H9 (cell line): ENCODE data around the gene NR1H4. TPM values are rescaled to one million over a fixed set of nuclear protein-coding genes. Genes with fewer than 3 reads are reported as not detected.

Experiments used
- DNase-seq: peaks from one replicate; pipeline ENCODE4 v3.0.0-alpha.2; 2017
- H2AFZ ChIP-seq: one replicate; pipeline ENCODE4 v1.6.1; 2013; ENCODE audit warnings: mild to moderate bottlenecking, low read length, control low read depth, moderate library complexity
- H2AK5ac ChIP-seq: 2 replicates; pipeline ENCODE4 v1.6.1; 2013; ENCODE audit warnings: low read length, control low read depth, mixed read lengths; ENCODE audit not compliant: insufficient read length
- H2BK120ac ChIP-seq: one replicate; pipeline ENCODE4 v1.6.1; 2013; ENCODE audit warnings: low read depth, mild to moderate bottlenecking, low read length, control low read depth, inconsistent platforms; ENCODE audit not compliant: poor library complexity, severe bottlenecking
- H2BK12ac ChIP-seq: 2 replicates; pipeline ENCODE4 v1.6.1; 2013; ENCODE audit warnings: low read length, control low read depth, mixed read lengths, low read depth; ENCODE audit not compliant: insufficient read length
- H2BK15ac ChIP-seq: 2 replicates; pipeline ENCODE4 v1.6.1; 2013; ENCODE audit warnings: low read depth, low read length, control low read depth
- H2BK20ac ChIP-seq: one replicate; pipeline ENCODE4 v1.6.1; 2013; ENCODE audit warnings: low read depth, mild to moderate bottlenecking, low read length, control low read depth, inconsistent platforms; ENCODE audit not compliant: poor library complexity, severe bottlenecking
- H2BK5ac ChIP-seq: 2 replicates; pipeline ENCODE4 v1.6.1; 2013; ENCODE audit warnings: low read length, control low read depth, mixed read lengths; ENCODE audit not compliant: insufficient read length
- H3K14ac ChIP-seq: 2 replicates; pipeline ENCODE4 v1.6.1; 2013; ENCODE audit warnings: low read length, control low read depth; ENCODE audit not compliant: insufficient read depth
- H3K18ac ChIP-seq: 2 replicates; pipeline ENCODE4 v1.6.1; 2013; ENCODE audit warnings: low read depth, mild to moderate bottlenecking, mixed read lengths, low read length, control low read depth; ENCODE audit not compliant: insufficient read length
- H3K23ac ChIP-seq: 2 replicates; pipeline ENCODE4 v1.6.1; 2013; ENCODE audit warnings: low read length, control low read depth, mixed read lengths, low read depth; ENCODE audit not compliant: insufficient read length
- H3K23me2 ChIP-seq: 2 replicates; pipeline ENCODE4 v1.6.1; 2013; ENCODE audit warnings: low read depth, mild to moderate bottlenecking, mixed read lengths, low read length, control low read depth; ENCODE audit not compliant: insufficient read length, poor library complexity, severe bottlenecking
- H3K27ac ChIP-seq: 2 replicates; pipeline ENCODE4 v1.5.1; 2013; ENCODE audit warnings: low read length, control low read depth, mixed read lengths, low read depth; ENCODE audit not compliant: insufficient read length
- H3K27me3 ChIP-seq: 2 replicates; pipeline ENCODE4 v1.6.1; 2013; ENCODE audit warnings: low read length, control low read depth, inconsistent platforms; ENCODE audit not compliant: insufficient read depth
- H3K4ac ChIP-seq: 2 replicates; pipeline ENCODE4 v1.6.1; 2013; ENCODE audit warnings: low read depth, mild to moderate bottlenecking, control low read depth, inconsistent platforms, low read length, moderate library complexity
- H3K4me1 ChIP-seq: 2 replicates; pipeline ENCODE4 v1.6.1; 2013; ENCODE audit warnings: low read length, control low read depth, inconsistent platforms; ENCODE audit not compliant: insufficient read depth
- H3K4me2 ChIP-seq: 2 replicates; pipeline ENCODE4 v1.6.1; 2013; ENCODE audit warnings: low read length, control low read depth, mixed read lengths; ENCODE audit not compliant: insufficient read length, insufficient read depth
- H3K56ac ChIP-seq: 2 replicates; pipeline ENCODE4 v1.6.1; 2013; ENCODE audit warnings: low read depth, mild to moderate bottlenecking, mixed read lengths, low read length, control low read depth; ENCODE audit not compliant: insufficient read length
- H3K79me1 ChIP-seq: 2 replicates; pipeline ENCODE4 v1.6.1; 2013; ENCODE audit warnings: low read depth, mild to moderate bottlenecking, moderate library complexity, low read length, control low read depth, inconsistent platforms; ENCODE audit not compliant: insufficient read depth, poor library complexity, severe bottlenecking
- H3K79me2 ChIP-seq: 2 replicates; pipeline ENCODE4 v1.6.1; 2013; ENCODE audit warnings: low read length, control low read depth, inconsistent platforms; ENCODE audit not compliant: insufficient read depth
- H3K9ac ChIP-seq: 2 replicates; pipeline ENCODE4 v1.6.1; 2013; ENCODE audit warnings: low read length, control low read depth, mixed read lengths; ENCODE audit not compliant: insufficient read length; ENCODE audit errors: extremely low read depth
- H3K9me3 ChIP-seq: one replicate; pipeline ENCODE4 v1.6.1; 2013; ENCODE audit warnings: low read depth, low read length, inconsistent platforms; ENCODE audit not compliant: control insufficient read depth
- H3T11ph ChIP-seq: one replicate; pipeline ENCODE4 v1.6.1; 2013; ENCODE audit warnings: mild to moderate bottlenecking, low read length, control low read depth, inconsistent platforms
- H4K20me1 ChIP-seq: one replicate; pipeline ENCODE4 v1.6.1; 2013; ENCODE audit not compliant: control insufficient read depth, insufficient read length, insufficient read depth
- H4K5ac ChIP-seq: 2 replicates; pipeline ENCODE4 v1.6.1; 2013; ENCODE audit warnings: low read depth, mild to moderate bottlenecking, mixed read lengths, low read length, control low read depth; ENCODE audit not compliant: insufficient read length
- H4K8ac ChIP-seq: replicated peaks from 2 replicates; pipeline ENCODE4 v1.6.1; 2013; ENCODE audit warnings: low read length, control low read depth, mixed read lengths, low read depth; ENCODE audit not compliant: insufficient read length
- H4K91ac ChIP-seq: 2 replicates; pipeline ENCODE4 v1.6.1; 2013; ENCODE audit warnings: low read depth, mild to moderate bottlenecking, moderate library complexity, mixed read lengths, low read length, control low read depth; ENCODE audit not compliant: insufficient read length
- H3K27ac Mint-ChIP-seq, 3 experiments: 2 replicates in 2 of 3; 3 replicates in 1 of 3; pipeline ENCODE4 v1.8.0; 2020 to 2021; ENCODE audit warnings: mixed read lengths in 3 of 3, mild to moderate bottlenecking in 1 of 3, moderate library complexity in 1 of 3
- H3K27me3 Mint-ChIP-seq: 2 replicates; pipeline ENCODE4 v1.8.0; 2021; ENCODE audit warnings: low read depth, mild to moderate bottlenecking, moderate library complexity, mixed read lengths
- H3K36me3 Mint-ChIP-seq, 3 experiments: 2 replicates in 2 of 3; 3 replicates in 1 of 3; pipeline ENCODE4 v1.8.0; 2020 to 2021; ENCODE audit warnings: low read depth in 3 of 3, mixed read lengths in 3 of 3; ENCODE audit not compliant: insufficient read depth in 1 of 3
- H3K4me1 Mint-ChIP-seq, 2 experiments: 2 replicates each; pipeline ENCODE4 v1.8.0; 2020; ENCODE audit warnings: mixed read lengths in 2 of 2
- H3K4me3 Mint-ChIP-seq, 2 experiments: 2 replicates in 1 of 2; 3 replicates in 1 of 2; pipeline ENCODE4 v1.8.0; 2020 to 2021; ENCODE audit warnings: mild to moderate bottlenecking in 2 of 2, mixed read lengths in 2 of 2, moderate library complexity in 1 of 2
- H3K9me3 Mint-ChIP-seq, 2 experiments: 2 replicates in 1 of 2; 3 replicates in 1 of 2; pipeline ENCODE4 v1.8.0; 2020; ENCODE audit warnings: mild to moderate bottlenecking in 2 of 2, mixed read lengths in 2 of 2, moderate library complexity in 1 of 2
- CTCF ChIP-seq: fragments of 200-600 bp; sonication (generic); conservative IDR thresholded peaks from 3 replicates; pipeline ENCODE4 v1.8.0; 2021; ENCODE audit warnings: antibody characterized with exemption, mild to moderate bottlenecking
- WGBS: extraction: QIAGEN DNeasy Blood & Tissue Kit; methylation state at CpG from one replicate; pipeline ENCODE4 v1.1.7; 2013; ENCODE audit warnings: missing lambda C conversion rate, low lambda C conversion rate, mixed read lengths; ENCODE audit not compliant: insufficient read length; ENCODE audit errors: extremely low coverage; 5-methylcytosine and 5-hydroxymethylcytosine counted together
- total RNA-seq: library from RNA; stranded (reverse); gene quantifications from 2 replicates; pipeline ENCODE4 v1.2.1, GENCODE V29; 2021

Gene NR1H4
- total RNA-seq, 1 experiment from 2014 or later, result not detected

- H3K14ac ChIP-seq, result no peak overlapping the region
- no CpG with 5 or more reads among the region's 1 CpG for WGBS
- no peak for DNase-seq
These were observed 47.5 kb upstream of the NR1H4 start for GRCh38 chr12:100426145-100426544.

More at GRCh38 chr12:100426145-100426544, 47.5 kb upstream of the NR1H4 start:
- no peak overlapping the region for H2BK120ac ChIP-seq
- no peak overlapping the region for H3K4me3 Mint-ChIP-seq
- H4K8ac ChIP-seq, result no peak overlapping the region
- H2AK5ac ChIP-seq, result no peak overlapping the region
- no peaks in the 10 kb centered on the region for H3K27me3 ChIP-seq
- H3K4me1 Mint-ChIP-seq, result no peaks in the 10 kb centered on the region
- no peak overlapping the region for H3K56ac ChIP-seq
- H3K27me3 Mint-ChIP-seq, result no peaks in the 10 kb centered on the region
- no peak overlapping the region for H2BK5ac ChIP-seq
- no peaks in the 10 kb centered on the region for H3K23me2 ChIP-seq
- H2BK20ac ChIP-seq, result no peak overlapping the region
- H3K36me3 Mint-ChIP-seq, result no peaks in the 10 kb centered on the region; a peak in 1 of 7 replicates
- H2AFZ ChIP-seq, result no peak overlapping the region
- no peaks in the 10 kb centered on the region for H3K79me1 ChIP-seq
- no peak overlapping the region for H3K27ac ChIP-seq
- H4K91ac ChIP-seq, result no peak overlapping the region
- no peak overlapping the region for H3K27ac Mint-ChIP-seq
- no peaks in the 10 kb centered on the region for H4K20me1 ChIP-seq
- no peak overlapping the region for H3T11ph ChIP-seq
- H3K18ac ChIP-seq, result no peak overlapping the region
- no peak overlapping the region for H4K5ac ChIP-seq
- no peaks in the 10 kb centered on the region for H3K79me2 ChIP-seq
- no peaks in the 10 kb centered on the region for H3K4me1 ChIP-seq
- no peak overlapping the region for H3K23ac ChIP-seq
- no peak overlapping the region for H3K4me2 ChIP-seq
- no peak for TF ChIP-seq CTCF
- H2BK12ac ChIP-seq, result no peak overlapping the region
- no peak overlapping the region for H3K9ac ChIP-seq
- no peaks in the 10 kb centered on the region for H3K9me3 ChIP-seq
- no peak overlapping the region for H2BK15ac ChIP-seq
- H3K9me3 Mint-ChIP-seq, result peaks cover 0 to 5% of the 10 kb centered on the region in 2 experiments; a peak in 3 of 5 replicates
- no peak overlapping the region for H3K4ac ChIP-seq
